GM06990 (cell line): ENCODE results near the gene LHFPL6.

ENCODE experiments used
- DNase-seq: peaks from one replicate; pipeline ENCODE4 v3.0.0-alpha.2; 2011; ENCODE audit not compliant: insufficient read length; ENCODE audit errors: extremely low read depth
- H3K27me3 ChIP-seq: replicated peaks from 2 replicates; pipeline ENCODE4 v1.6.0; 2011; ENCODE audit warnings: low read length; ENCODE audit not compliant: control insufficient read depth, insufficient read depth
- H3K36me3 ChIP-seq: 2 replicates; pipeline ENCODE4 v1.5.1; 2011; ENCODE audit warnings: low read length; ENCODE audit not compliant: control insufficient read depth, insufficient read depth
- H3K4me3 ChIP-seq: replicated peaks from 2 replicates; pipeline ENCODE4 v1.5.1; 2011; ENCODE audit warnings: low read depth, mild to moderate bottlenecking, control low read depth, low read length
- TF ChIP-seq, protein P1 (sequence below): IDR thresholded peaks from 2 replicates; pipeline ENCODE4 v1.5.1; 2011; ENCODE audit warnings: low read length, control low read depth, mild to moderate bottlenecking, inconsistent platforms; ENCODE audit not compliant: insufficient read depth, poor library complexity, severe bottlenecking

LHFPL6 gene

DNA sequence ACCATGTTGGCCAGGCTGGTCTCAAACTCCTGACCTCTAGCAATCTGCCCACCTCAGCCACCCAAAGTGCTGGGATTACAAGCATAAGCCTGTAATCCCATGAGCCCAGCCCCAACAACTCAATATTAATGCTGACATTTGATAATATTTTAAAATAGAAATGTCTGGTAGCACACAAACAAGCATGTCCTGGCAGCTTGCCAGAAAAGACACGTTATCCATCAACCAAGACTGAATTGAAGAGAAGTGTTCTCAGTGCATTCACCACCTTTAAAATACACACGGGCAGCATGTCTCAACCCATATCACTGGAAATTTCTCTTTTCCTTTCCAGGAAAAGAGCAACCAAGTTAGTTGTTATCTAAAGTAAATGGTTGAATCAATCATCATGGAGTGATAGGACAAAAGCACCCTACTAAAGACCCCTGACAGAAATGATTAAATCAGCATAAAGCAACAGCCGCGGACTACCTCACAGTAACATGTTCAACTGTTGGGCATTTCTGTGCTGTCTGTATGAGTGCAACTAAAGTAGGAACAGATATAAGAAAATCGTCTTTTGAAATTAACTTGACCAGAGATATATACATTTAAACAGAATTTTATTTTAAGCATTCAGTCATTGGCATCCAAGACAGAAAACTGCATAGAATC, 25.0 kb downstream of the LHFPL6 start:
- H3K4me3 ChIP-seq, result no peak overlapping the region
- no peak for DNase-seq
- H3K36me3 ChIP-seq, result no peaks in the 10 kb centered on the region
- TF ChIP-seq, protein P1, sequence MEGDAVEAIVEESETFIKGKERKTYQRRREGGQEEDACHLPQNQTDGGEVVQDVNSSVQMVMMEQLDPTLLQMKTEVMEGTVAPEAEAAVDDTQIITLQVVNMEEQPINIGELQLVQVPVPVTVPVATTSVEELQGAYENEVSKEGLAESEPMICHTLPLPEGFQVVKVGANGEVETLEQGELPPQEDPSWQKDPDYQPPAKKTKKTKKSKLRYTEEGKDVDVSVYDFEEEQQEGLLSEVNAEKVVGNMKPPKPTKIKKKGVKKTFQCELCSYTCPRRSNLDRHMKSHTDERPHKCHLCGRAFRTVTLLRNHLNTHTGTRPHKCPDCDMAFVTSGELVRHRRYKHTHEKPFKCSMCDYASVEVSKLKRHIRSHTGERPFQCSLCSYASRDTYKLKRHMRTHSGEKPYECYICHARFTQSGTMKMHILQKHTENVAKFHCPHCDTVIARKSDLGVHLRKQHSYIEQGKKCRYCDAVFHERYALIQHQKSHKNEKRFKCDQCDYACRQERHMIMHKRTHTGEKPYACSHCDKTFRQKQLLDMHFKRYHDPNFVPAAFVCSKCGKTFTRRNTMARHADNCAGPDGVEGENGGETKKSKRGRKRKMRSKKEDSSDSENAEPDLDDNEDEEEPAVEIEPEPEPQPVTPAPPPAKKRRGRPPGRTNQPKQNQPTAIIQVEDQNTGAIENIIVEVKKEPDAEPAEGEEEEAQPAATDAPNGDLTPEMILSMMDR, result no peak
- H3K27me3 ChIP-seq, result no peaks in the 10 kb centered on the region

DNA sequence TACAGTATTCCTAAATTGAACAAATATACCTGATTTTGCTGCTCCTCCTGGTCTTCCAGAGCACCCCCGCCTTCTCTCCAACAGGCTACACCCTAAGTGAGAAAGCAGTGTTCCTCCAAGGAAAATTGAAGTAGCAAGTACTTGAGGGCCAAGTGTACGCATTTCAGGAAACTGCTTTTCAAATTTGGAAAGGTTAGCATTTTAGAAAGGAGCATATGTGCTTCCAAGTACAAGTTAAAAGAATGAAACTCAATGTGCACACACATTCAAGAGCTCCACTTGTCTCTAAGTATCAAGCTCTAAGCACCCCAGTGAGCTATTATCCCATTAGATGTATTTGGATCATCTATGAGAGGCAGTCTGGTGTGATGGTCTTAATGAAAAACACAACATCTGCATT, 25.8 kb downstream of the LHFPL6 start:
- TF ChIP-seq, protein P1, result no peak
- no peak for DNase-seq
- Histone ChIP-seq H3K4me3 (no peak overlapping the region), H3K36me3 (no peaks in the 10 kb centered on the region), H3K27me3 (no peaks in the 10 kb centered on the region)

DNA sequence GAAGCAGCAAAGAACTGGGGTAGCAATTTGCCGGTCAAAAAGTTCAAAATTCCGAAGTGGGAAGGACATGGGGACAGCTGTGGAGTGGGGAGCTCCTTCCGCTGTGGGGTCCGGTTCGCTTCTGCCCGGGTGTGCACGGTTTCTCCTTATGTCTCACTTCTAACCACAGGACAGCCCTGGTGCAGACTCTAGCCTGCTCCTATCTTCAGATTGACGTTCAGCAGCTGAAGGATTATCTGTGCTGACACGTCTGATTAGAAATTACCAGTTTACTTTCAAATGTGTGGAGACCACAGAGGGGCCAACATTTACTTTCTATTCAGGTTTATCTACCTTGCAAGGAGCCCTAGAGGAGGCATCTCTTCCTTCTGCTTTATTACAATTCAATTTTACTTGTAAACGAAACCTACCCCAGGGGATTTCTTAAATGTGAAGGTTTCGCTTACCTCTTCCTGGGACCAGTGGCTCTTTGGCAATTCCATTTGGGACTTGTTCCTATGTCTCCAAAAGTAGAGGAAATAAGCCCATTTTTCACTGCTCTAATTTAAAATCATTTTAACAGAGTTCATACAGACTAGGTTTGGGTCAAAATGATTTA, 27.3 kb downstream of the LHFPL6 start:
- Histone ChIP-seq H3K27me3 (no peaks in the 10 kb centered on the region), H3K4me3 (no peak overlapping the region), H3K36me3 (no peaks in the 10 kb centered on the region)
- no peak for DNase-seq
- TF ChIP-seq, protein P1, result no peak

DNA sequence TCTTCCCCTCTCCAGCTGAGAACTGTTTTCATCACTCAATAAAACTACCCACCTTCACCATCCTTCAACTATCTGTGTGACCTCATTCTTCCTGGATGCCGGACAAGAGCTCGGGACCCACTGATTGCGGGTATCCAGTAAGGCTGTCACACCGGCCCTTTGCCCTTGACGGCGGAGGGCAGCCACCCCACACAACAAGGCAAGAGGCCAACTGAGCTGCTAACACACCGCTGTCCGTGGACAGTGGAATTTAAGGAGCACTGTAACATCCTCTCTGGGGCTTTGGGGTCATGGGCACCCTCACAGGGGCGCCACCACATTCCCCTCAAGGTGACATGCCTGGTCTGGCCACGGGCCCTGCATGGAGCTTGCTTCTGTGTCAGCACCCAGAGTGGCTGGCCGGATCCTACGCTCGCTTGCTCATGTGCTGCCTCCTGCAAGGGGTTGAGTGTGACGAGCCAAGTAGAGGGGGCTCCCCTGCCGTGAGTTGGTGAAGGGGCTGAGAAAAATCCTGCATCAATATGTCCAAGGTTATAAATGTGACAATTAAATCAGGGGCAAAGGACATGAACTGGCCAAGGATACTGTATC, 31.4 kb downstream of the LHFPL6 start:
- Histone ChIP-seq H3K27me3 (no peaks in the 10 kb centered on the region), H3K36me3 (no peaks in the 10 kb centered on the region), H3K4me3 (no peak overlapping the region)
- DNase-seq, result no peak
- TF ChIP-seq, protein P1, result no peak

DNA sequence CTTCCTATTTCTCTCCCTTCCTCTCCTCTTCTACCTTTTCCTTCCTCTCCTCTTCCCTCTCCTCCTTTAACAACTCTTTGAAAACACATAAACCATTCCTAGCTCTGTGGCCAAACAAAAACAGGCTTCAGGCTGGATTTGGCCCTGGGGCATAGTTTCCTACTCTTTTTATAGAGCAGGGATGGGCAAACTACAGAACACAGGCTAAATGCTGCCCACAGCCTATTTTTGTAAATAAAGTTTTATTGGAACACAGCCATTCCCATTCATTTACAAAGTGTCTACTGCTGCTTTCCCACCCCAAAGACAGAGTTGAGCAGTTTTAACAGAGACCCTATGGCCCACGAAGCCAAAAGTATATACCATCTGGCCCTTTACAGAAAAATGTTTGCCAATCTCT, 35.4 kb downstream of the LHFPL6 start:
- no peaks in the 10 kb centered on the region for H3K27me3 ChIP-seq
- TF ChIP-seq, protein P1, result no peak
- DNase-seq, result no peak
- H3K36me3 ChIP-seq, result no peaks in the 10 kb centered on the region
- H3K4me3 ChIP-seq, result no peak overlapping the region
